Naive B cell (primary cell): Measurements from ENCODE around the gene DNAI2. TPM values are rescaled to one million over a fixed set of nuclear protein-coding genes. Genes with fewer than 3 reads are reported as not detected.

Experiments used
- ATAC-seq, 2 donors: fragments of 150-1000 bp; cut with Tn5 transposase; 2 replicates each; pipeline ENCODE4 v1.10.0; 2021; ENCODE audit warnings: low read depth in 2 of 2, mild to moderate bottlenecking in 2 of 2, moderate library complexity in 2 of 2
- DNase-seq: peaks from one replicate; pipeline ENCODE4 v3.0.0; 2022
- H3K27ac Mint-ChIP-seq, 6 donors: one replicate each; pipeline ENCODE4 v1.8.0; 2020 to 2022; ENCODE audit warnings: mild to moderate bottlenecking in 6 of 6, mixed read lengths in 6 of 6, moderate library complexity in 5 of 6, inconsistent platforms in 2 of 6
- H3K27me3 Mint-ChIP-seq, 3 donors: one replicate each; pipeline ENCODE4 v1.8.0; 2021 to 2022; ENCODE audit warnings: mixed read lengths in 3 of 3, mild to moderate bottlenecking in 1 of 3
- H3K36me3 Mint-ChIP-seq, 2 donors: one replicate each; pipeline ENCODE4 v1.8.0; 2020 to 2022; ENCODE audit warnings: mixed read lengths in 2 of 2, inconsistent platforms in 1 of 2, mild to moderate bottlenecking in 1 of 2
- H3K4me1 Mint-ChIP-seq, 3 donors: one replicate each; pipeline ENCODE4 v1.8.0; 2020 to 2022; ENCODE audit warnings: mixed read lengths in 3 of 3, inconsistent platforms in 1 of 3, mild to moderate bottlenecking in 1 of 3, moderate library complexity in 1 of 3
- H3K4me3 Mint-ChIP-seq, 8 donors: one replicate each; pipeline ENCODE4 v1.8.0; 2020 to 2022; ENCODE audit warnings: mild to moderate bottlenecking in 8 of 8, mixed read lengths in 8 of 8, moderate library complexity in 8 of 8, inconsistent platforms in 2 of 8
- H3K9me3 Mint-ChIP-seq, 7 donors: one replicate each; pipeline ENCODE4 v1.8.0; 2020 to 2022; ENCODE audit warnings: mixed read lengths in 7 of 7, mild to moderate bottlenecking in 5 of 7, inconsistent platforms in 2 of 7, moderate library complexity in 1 of 7
- polyA plus RNA-seq, 6 donors: library from polyadenylated mRNA; unstranded; fragments of 300-500 nt; fragmentation: Illumina TruSeq; gene quantifications; one replicate each; pipeline ENCODE4 v1.2.3, GENCODE V29; 2021; ENCODE audit warnings: low read depth in 6 of 6

Gene DNAI2
- polyA plus RNA-seq, 6 donors from 2014 or later: not detected

- Mint-ChIP-seq H3K4me3 (no peak within 1 kb of the TSS), H3K27me3 (peaks cover 31 to 74% (median 59%) of the 10 kb centered on the region in 3 donors), H3K36me3 (no peaks in the 10 kb centered on the region), H3K27ac (no peak within 1 kb of the TSS), H3K4me1 (peaks cover 0 to 9% (median 0%) of the 10 kb centered on the region in 3 donors), H3K9me3 (peaks cover 0 to 2% (median 0%) of the 10 kb centered on the region in 7 donors)
- peak in 1 of 2 donors; percentile 37 for ATAC-seq
- no peak for DNase-seq
Measured at GRCh38 chr17:74361230-74362068, 87.4 kb downstream of the DNAI2 start, which contains the start of gene BTBD17. BTBD17 (minus strand) TSS chr17:74361868; CDS start chr17:74361819, 49 bp downstream.

- DNase-seq (no peak), ATAC-seq (no peak)
- Mint-ChIP-seq H3K36me3 (no peaks in the 10 kb centered on the region), H3K4me1 (peaks cover 0 to 9% (median 0%) of the 10 kb centered on the region in 3 donors), H3K4me3 (no peak overlapping the region), H3K27me3 (peaks cover 31 to 75% (median 63%) of the 10 kb centered on the region in 3 donors), H3K9me3 (peaks cover 0 to 2% (median 0%) of the 10 kb centered on the region in 7 donors), H3K27ac (no peak overlapping the region)
Measured at GRCh38 chr17:74362069-74362405, 88.0 kb downstream of the DNAI2 start.

GRCh38 chr17:74362810-74363498 is 88.9 kb downstream of the DNAI2 start:
- no peak for DNase-seq
- H3K4me1 Mint-ChIP-seq: peaks cover 0 to 9% (median 0%) of the 10 kb centered on the region in 3 donors
- H3K4me3 Mint-ChIP-seq: no peak overlapping the region
- H3K27ac Mint-ChIP-seq: no peak overlapping the region
- H3K9me3 Mint-ChIP-seq: peaks cover 0 to 2% (median 0%) of the 10 kb centered on the region in 7 donors
- no peak for ATAC-seq
- no peaks in the 10 kb centered on the region for H3K36me3 Mint-ChIP-seq
- peaks cover 28 to 78% (median 61%) of the 10 kb centered on the region in 3 donors for H3K27me3 Mint-ChIP-seq

Other genes with a start within 250 kb of the DNAI2 start
- 1,000 to 10,000 TPM; 1,035 to 2,004 (median 1,907) TPM for gene RPL38, start 70.6 kb upstream of the DNAI2 start, polyA plus RNA-seq
- gene TTYH2, start 60.7 kb upstream of the DNAI2 start, polyA plus RNA-seq: 1 to 10 TPM in 4 of 6 donors, under 1 TPM in 2; 0.57 to 2.0 (median 1.1) TPM
- not detected for gene KIF19, start 52.0 kb downstream of the DNAI2 start, polyA plus RNA-seq
- not detected for gene BTBD17, start 87.6 kb downstream of the DNAI2 start, polyA plus RNA-seq
- gene GPR142, start 93.3 kb downstream of the DNAI2 start, polyA plus RNA-seq: not detected
- under 1 TPM in 2 of 6 donors, not detected in 4; 0.20 to 0.48 TPM for gene GPRC5C, start 157.9 kb downstream of the DNAI2 start, polyA plus RNA-seq
- gene CD300A, start 192.4 kb downstream of the DNAI2 start, polyA plus RNA-seq: 1 to 10 TPM in 5 of 6 donors, not detected in 1; 1.2 to 2.3 (median 1.6) TPM